ENCODE results near the gene GPBP1. TPM values are rescaled to one million over a fixed set of nuclear protein-coding genes. Genes with fewer than 3 reads are reported as not detected.

Gene GPBP1
- total and polyA plus RNA-seq, 9 of the 15 experiments (the other 6 are each of a cell fraction or from before 2014, with no cell fraction given) = 31.0 to 109 (median 68.4) TPM

- TF ChIP-seq FOXP4 (CRISPR knock-in tag; IDR thresholded peaks at IDR 0.05; ENCODE audit: borderline replicate concordance) (no peak), RREB1 (CRISPR knock-in tag; IDR thresholded peaks at IDR 0.05) (no peak), MAFF (IDR thresholded peaks at IDR 0.05; ENCODE audit: low read length) (no peak), ZNF263 (CRISPR knock-in tag; IDR thresholded peaks at IDR 0.05; ENCODE audit: borderline replicate concordance) (no peak), ARID4B (CRISPR knock-in tag; IDR thresholded peaks at IDR 0.05) (no peak), MCM2 (IDR thresholded peaks at IDR 0.05; ENCODE audit: low read depth) (no peak), TAF1 (IDR thresholded peaks at IDR 0.05; ENCODE audit: control insufficient read depth, extremely low read depth, insufficient read depth, low read length, severe bottlenecking) (no peak), AFF1 (IDR thresholded peaks at IDR 0.05; ENCODE audit: low read depth in 1 of 2, partially characterized antibody in 2 of 2) (peak; percentile 21 to 50), CXXC5 (CRISPR knock-in tag; IDR thresholded peaks at IDR 0.05) (no peak)
These were observed 450 bp downstream of the GPBP1 start (continued) for GRCh38 chr5:57174128-57174889.
